T-cell (primary cell): ENCODE measurements around the gene ATXN2. TPM values are rescaled to one million over a fixed set of nuclear protein-coding genes. Genes with fewer than 3 reads are reported as not detected.
A peak's percentile ranks its signal among the peaks of the same experiment; 100 is the strongest.

ENCODE experiments used
- ATAC-seq, 4 experiments: fragments of 200-7000 bp in 3 of 4; fragments of 150-1000 bp in 1 of 4; cut with Tn5 transposase; replicated peaks in 1 of 4; 1 replicate in 3 of 4; 2 replicates in 1 of 4; pipeline ENCODE4 v1.10.0; 2021; ENCODE audit warnings: moderate library complexity in 3 of 4, mild to moderate bottlenecking in 2 of 4, moderate number of reproducible peaks in 1 of 4
- CTCF ChIA-PET, 2 donors: fragments of 300-600 bp; sonication (Branson Sonifier 250); formaldehyde crosslinking; loops; one replicate each; lab custom pipeline; 2022; ENCODE audit warnings: antibody characterized with exemption in 2 of 2; lab: Charles Lee
- POLR2A ChIA-PET, 2 donors: fragments of 300-600 bp; sonication (Branson Sonifier 250); formaldehyde crosslinking; loops; one replicate each; lab custom pipeline; 2022; ENCODE audit warnings: antibody characterized with exemption in 2 of 2; lab: Charles Lee
- DNase-seq, 35 experiments: peaks; one replicate each; pipeline versions ENCODE4 v3.0.0 to v3.0.0-alpha.2; 2013 to 2023
- H3K27ac ChIP-seq: one replicate; pipeline ENCODE4 v1.5.1; 2013; ENCODE audit warnings: low read length
- H3K27me3 ChIP-seq, 2 experiments: replicated peaks in 1 of 2; 1 replicate in 1 of 2; 2 replicates in 1 of 2; pipeline versions ENCODE4 v1.6.1 to v1.7.0; 2013; ENCODE audit warnings: low read length in 1 of 2, mixed read lengths in 1 of 2; ENCODE audit not compliant: control insufficient read depth in 2 of 2, insufficient read depth in 2 of 2; ENCODE audit errors: extremely low read depth in 1 of 2
- H3K36me3 ChIP-seq, 2 donors: 1 replicate in 1 of 2; 2 replicates in 1 of 2; pipeline versions ENCODE4 v1.6.1 to v1.7.0; 2013; ENCODE audit warnings: low read length in 1 of 2; ENCODE audit not compliant: control insufficient read depth in 2 of 2, insufficient read depth in 1 of 2; ENCODE audit errors: extremely low read depth in 1 of 2
- H3K4me1 ChIP-seq, 2 experiments: 1 replicate in 1 of 2; 2 replicates in 1 of 2; pipeline versions ENCODE4 v1.6.1 to v1.7.0; 2013; ENCODE audit warnings: low read length in 2 of 2, mixed read lengths in 1 of 2; ENCODE audit not compliant: insufficient read depth in 2 of 2, control insufficient read depth in 1 of 2; ENCODE audit errors: extremely low read depth in 1 of 2
- H3K4me3 ChIP-seq, 2 donors: 1 replicate in 1 of 2; 2 replicates in 1 of 2; pipeline versions ENCODE4 v1.5.1 to v1.7.0; 2013; ENCODE audit warnings: mild to moderate bottlenecking in 2 of 2, low read length in 1 of 2, moderate library complexity in 1 of 2; ENCODE audit not compliant: control insufficient read depth in 1 of 2; ENCODE audit errors: extremely low read depth in 1 of 2
- H3K9me3 ChIP-seq: 2 replicates; pipeline ENCODE4 v1.7.0; 2013
- H3K27ac Mint-ChIP-seq, 2 donors: one replicate each; pipeline ENCODE4 v1.8.0; 2020 to 2021; ENCODE audit warnings: mild to moderate bottlenecking in 2 of 2, mixed read lengths in 2 of 2
- H3K27me3 Mint-ChIP-seq, 2 donors: one replicate each; pipeline ENCODE4 v1.8.0; 2021 to 2022; ENCODE audit warnings: mixed read lengths in 2 of 2
- H3K36me3 Mint-ChIP-seq: one replicate; pipeline ENCODE4 v1.8.0; 2021; ENCODE audit warnings: mixed read lengths
- H3K4me1 Mint-ChIP-seq, 3 donors: one replicate each; pipeline ENCODE4 v1.8.0; 2020 to 2022; ENCODE audit warnings: mixed read lengths in 3 of 3, mild to moderate bottlenecking in 1 of 3
- H3K4me3 Mint-ChIP-seq, 3 donors: one replicate each; pipeline ENCODE4 v1.8.0; 2020 to 2022; ENCODE audit warnings: mild to moderate bottlenecking in 3 of 3, mixed read lengths in 3 of 3, moderate library complexity in 3 of 3
- H3K9me3 Mint-ChIP-seq, 3 donors: one replicate each; pipeline ENCODE4 v1.8.0; 2020 to 2022; ENCODE audit warnings: mixed read lengths in 3 of 3
- WGBS: methylation state at CpG from one replicate; pipeline ENCODE4 v1.1.5; 2013; ENCODE audit warnings: missing lambda C conversion rate; ENCODE audit not compliant: insufficient coverage; 5-methylcytosine and 5-hydroxymethylcytosine counted together
- total RNA-seq, 35 experiments: library from RNA in 6 of 35; stranded (reverse) in 6 of 35; fragments of 120-200 nt in 1 of 35; gene quantifications; one replicate each; pipeline versions ENCODE4 v1.2.1 to v1.2.4 and lab custom pipeline; 2013 to 2026

Gene ATXN2
- total RNA-seq, 5 donors from 2014 or later (not counting 1 experiment from before 2014, with no cell fraction given) = 48.6 to 54.0 (median 50.3) TPM

GRCh38 chr12:111450676-111451075, 148.4 kb downstream of the ATXN2 start:
- Histone ChIP-seq H3K36me3 (peaks cover 7 to 79% of the 10 kb centered on the region in 2 donors), H3K9me3 (no peaks in the 10 kb centered on the region), H3K27me3 (no peaks in the 10 kb centered on the region), H3K4me3 (no peak overlapping the region), H3K27ac (no peak overlapping the region), H3K4me1 (peaks cover 5 to 22% of the 10 kb centered on the region in 2 experiments)
- CTCF ChIA-PET = interaction anchor here (0.6 to 8.1 kb wide), 17 partner anchors 9 to 1631 kb away, joined by 3 to 218 read pairs (median 11); partner anchors contain the start of gene SH2B3 (in 1 of the 2)
- H3K27ac Mint-ChIP-seq = peak overlapping the region; percentile 69 to 87
- H3K4me1 Mint-ChIP-seq = peaks cover 30 to 68% (median 51%) of the 10 kb centered on the region in 3 donors
- 97% methylated on average over 3 of the region's 4 CpGs for WGBS
- no peak for DNase-seq
- peaks cover 45% of the 10 kb centered on the region for H3K36me3 Mint-ChIP-seq
- POLR2A ChIA-PET = interaction anchor here in 1 of 2 donors (0.6 to 1.2 kb wide), 2 partner anchors 16 to 57 kb away, joined by 4 to 7 read pairs; no protein-coding TSS in a partner anchor
- no peaks in the 10 kb centered on the region for H3K9me3 Mint-ChIP-seq
- H3K4me3 Mint-ChIP-seq = no peak overlapping the region
- ATAC-seq = no peak
- no peaks in the 10 kb centered on the region for H3K27me3 Mint-ChIP-seq

- peaks cover 40% of the 10 kb centered on the region for H3K36me3 Mint-ChIP-seq
- Histone ChIP-seq H3K4me3 (no peak overlapping the region), H3K27me3 (no peaks in the 10 kb centered on the region), H3K36me3 (peaks cover 7 to 65% of the 10 kb centered on the region in 2 donors), H3K4me1 (peaks cover 18 to 32% of the 10 kb centered on the region in 2 experiments), H3K27ac (peak overlapping the region; percentile 9), H3K9me3 (no peaks in the 10 kb centered on the region)
- no peak overlapping the region for H3K4me3 Mint-ChIP-seq
- H3K4me1 Mint-ChIP-seq = peaks cover 43 to 72% (median 60%) of the 10 kb centered on the region in 3 donors
- no peaks in the 10 kb centered on the region for H3K9me3 Mint-ChIP-seq
- H3K27ac Mint-ChIP-seq = peak overlapping the region; percentile 70 to 87
- no CpG with 5 or more reads among the region's 4 CpGs for WGBS
- ATAC-seq (no peak), DNase-seq (no peak)
- CTCF ChIA-PET = interaction anchor here (0.6 to 8.1 kb wide), 9 partner anchors 14 to 90 kb away, joined by 3 to 218 read pairs (median 31); partner anchors contain the start of gene SH2B3 (in 1 of the 2)
- no peaks in the 10 kb centered on the region for H3K27me3 Mint-ChIP-seq
- POLR2A ChIA-PET = no interaction called here
Observed at GRCh38 chr12:111448846-111449790, 150.0 kb downstream of the ATXN2 start.

GRCh38 chr12:111448266-111448830, 150.8 kb downstream of the ATXN2 start:
- DNase-seq (peak in 1 of 35 experiments; percentile 4), ATAC-seq (no peak)
- H3K36me3 ChIP-seq = peaks cover 5 to 58% of the 10 kb centered on the region in 2 donors
- peaks cover 18 to 40% of the 10 kb centered on the region in 2 experiments for H3K4me1 ChIP-seq
- no peak overlapping the region for H3K27ac ChIP-seq
- Mint-ChIP-seq H3K36me3 (peaks cover 36% of the 10 kb centered on the region), H3K9me3 (no peaks in the 10 kb centered on the region), H3K4me1 (peaks cover 50 to 80% (median 68%) of the 10 kb centered on the region in 3 donors), H3K4me3 (no peak overlapping the region), H3K27ac (peak overlapping the region; percentile 70 to 87), H3K27me3 (no peaks in the 10 kb centered on the region)
- ChIA-PET POLR2A (no interaction called here), CTCF (interaction anchor here (0.6 to 8.1 kb wide), 6 partner anchors 14 to 62 kb away, joined by 3 to 218 read pairs (median 48); partner anchors contain the start of gene SH2B3 (in 1 of the 2))
- H3K27me3 ChIP-seq = no peaks in the 10 kb centered on the region
- 100% methylated on average over 2 of the region's 9 CpGs for WGBS
- H3K9me3 ChIP-seq = no peaks in the 10 kb centered on the region
- H3K4me3 ChIP-seq = no peak overlapping the region

- ATAC-seq (no peak), DNase-seq (no peak)
- H3K9me3 Mint-ChIP-seq = no peaks in the 10 kb centered on the region
- no peaks in the 10 kb centered on the region for H3K9me3 ChIP-seq
- peaks cover 21 to 46% of the 10 kb centered on the region in 2 experiments for H3K4me1 ChIP-seq
- peak overlapping the region; percentile 70 to 87 for H3K27ac Mint-ChIP-seq
- POLR2A ChIA-PET = no interaction called here
- no peaks in the 10 kb centered on the region for H3K27me3 ChIP-seq
- H3K27me3 Mint-ChIP-seq = no peaks in the 10 kb centered on the region
- H3K36me3 ChIP-seq = peaks cover 4 to 52% of the 10 kb centered on the region in 2 donors
- H3K4me1 Mint-ChIP-seq = peaks cover 56 to 86% (median 74%) of the 10 kb centered on the region in 3 donors
- peaks cover 36% of the 10 kb centered on the region for H3K36me3 Mint-ChIP-seq
- CTCF ChIA-PET = interaction anchor here (0.6 to 8.1 kb wide), 4 partner anchors 26 to 51 kb away, joined by 3 to 218 read pairs (median 72); no protein-coding TSS in a partner anchor
- no peak overlapping the region for H3K27ac ChIP-seq
- H3K4me3 Mint-ChIP-seq = no peak overlapping the region
- no peak overlapping the region for H3K4me3 ChIP-seq
- WGBS = 97% methylated on average over 20 of the region's 28 CpGs
Observed at GRCh38 chr12:111447571-111448265, 151.4 kb downstream of the ATXN2 start.

- H3K27me3 Mint-ChIP-seq = no peaks in the 10 kb centered on the region
- POLR2A ChIA-PET = interaction anchor here in 1 of 2 donors (1.4 kb wide), 1 partner anchor 48 kb away, joined by 3 read pairs; no protein-coding TSS in a partner anchor
- H3K9me3 ChIP-seq = no peaks in the 10 kb centered on the region
- H3K4me3 ChIP-seq = no peak overlapping the region
- H3K27me3 ChIP-seq = no peaks in the 10 kb centered on the region
- no peaks in the 10 kb centered on the region for H3K9me3 Mint-ChIP-seq
- 90% methylated on average over 11 of the region's 20 CpGs for WGBS
- H3K4me3 Mint-ChIP-seq = peak overlapping the region in 1 of 3 donors; percentile 47
- peaks cover 63 to 94% (median 77%) of the 10 kb centered on the region in 3 donors for H3K4me1 Mint-ChIP-seq
- peaks cover 6 to 53% of the 10 kb centered on the region in 2 donors for H3K36me3 ChIP-seq
- peaks cover 22 to 54% of the 10 kb centered on the region in 2 experiments for H3K4me1 ChIP-seq
- peak in 1 of 35 experiments; percentile 4 for DNase-seq
- CTCF ChIA-PET = interaction anchor here (0.6 to 7.8 kb wide), 3 partner anchors 26 to 50 kb away, joined by 3 to 138 read pairs (median 7); no protein-coding TSS in a partner anchor
- H3K36me3 Mint-ChIP-seq = peaks cover 36% of the 10 kb centered on the region
- H3K27ac Mint-ChIP-seq = peak overlapping the region; percentile 89 to 96
- peak overlapping the region; percentile 89 for H3K27ac ChIP-seq
- ATAC-seq = no peak
Observed at GRCh38 chr12:111446631-111447570, 152.2 kb downstream of the ATXN2 start.
